Body of pancreas (tissue), 4 donors: ENCODE results near the gene ARL6. TPM values are rescaled to one million over a fixed set of nuclear protein-coding genes. Genes with fewer than 3 reads are reported as not detected.

Experiments
- ATAC-seq: fragments of 150-250 bp; one replicate; pipeline ENCODE4 v1.9.1; 2016
- DNase-seq, 4 donors: peaks; one replicate each; pipeline ENCODE4 v3.0.0-alpha.2; 2019
- H3K27ac ChIP-seq, 4 donors: fragments of 200-600 bp; sonication (generic); 1 replicate in 3 of 4; 2 replicates in 1 of 4; pipeline versions ENCODE4 v1.5.1 to v1.6.1; 2016 to 2019; ENCODE audit warnings: mild to moderate bottlenecking in 1 of 4, mixed read lengths in 1 of 4, moderate library complexity in 1 of 4
- H3K27me3 ChIP-seq, 2 donors: fragments of 200-600 bp; sonication (generic); one replicate each; pipeline ENCODE4 v1.6.0; 2016; ENCODE audit warnings: mild to moderate bottlenecking in 1 of 2
- H3K36me3 ChIP-seq, 2 donors: fragments of 200-600 bp; sonication (generic); replicated peaks in 1 of 2; 2 replicates each; pipeline ENCODE4 v1.5.1; 2016; ENCODE audit warnings: low read depth in 2 of 2; ENCODE audit not compliant: insufficient read depth in 1 of 2
- H3K4me1 ChIP-seq: fragments of 200-600 bp; sonication (generic); one replicate; pipeline ENCODE4 v1.6.0; 2016
- H3K4me3 ChIP-seq, 2 donors: fragments of 200-600 bp; sonication (generic); 1 replicate in 1 of 2; 2 replicates in 1 of 2; pipeline ENCODE4 v1.5.1; 2016 to 2019
- H3K9me3 ChIP-seq, 3 donors: fragments of 200-600 bp; sonication (generic); 1 replicate in 2 of 3; 2 replicates in 1 of 3; pipeline ENCODE4 v1.5.1; 2016
- CTCF ChIP-seq, 7 experiments: fragments of 450-650 bp in 4 of 7; fragments of 200-600 bp in 3 of 7; sonication (generic) in 3 of 7; IDR thresholded peaks; one replicate each; pipeline ENCODE4 v1.5.1; 2016 to 2019; ENCODE audit warnings: antibody characterized with exemption in 7 of 7
- POLR2A ChIP-seq, 3 donors: fragments of 450-650 bp; IDR thresholded peaks; one replicate each; pipeline ENCODE4 v1.6.1; 2016; ENCODE audit warnings: antibody characterized with exemption in 3 of 3, mild to moderate bottlenecking in 2 of 3
- whole genome bisulfite sequencing, 2 donors: methylation state at CpG; one replicate each; pipeline ENCODE4 v1.1.5; 2017; 5-methylcytosine and 5-hydroxymethylcytosine counted together
- intact Hi-C: fragments of 100-400 bp; cut with DNase I; formaldehyde crosslinking; loops from one replicate; pipeline ENCODE4 v1.15.1; 2023
- total RNA-seq, 2 donors: library from RNA; depleted of rRNA; stranded (reverse); fragments of >200 nt; gene quantifications; one replicate each; pipeline ENCODE4 v1.1.0, GENCODE V29; 2016

ARL6 gene
- total RNA-seq, 2 donors from 2014 or later, result 4.3 to 11.4 TPM

DNA sequence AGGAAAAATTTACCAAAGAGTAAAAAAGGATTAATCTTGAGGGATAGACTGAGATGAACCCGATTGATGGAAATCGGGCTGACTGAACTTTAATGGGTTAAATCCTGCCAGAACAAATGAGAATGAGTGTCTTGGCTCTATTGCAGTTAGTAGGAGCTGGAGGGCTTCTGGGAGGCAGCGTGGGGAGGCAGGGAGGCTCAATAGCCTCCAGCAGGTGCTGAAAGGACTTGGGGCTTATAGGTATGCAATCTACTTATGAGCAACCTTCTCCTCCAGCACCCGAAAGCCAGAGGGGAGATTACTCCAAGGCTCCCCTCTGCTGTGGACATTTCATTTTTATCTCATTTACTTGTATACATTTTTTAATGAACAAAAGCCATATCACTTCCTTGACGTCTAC is 56.2 kb downstream of the ARL6 start:
- intact Hi-C loops, result no loop called here
- Histone ChIP-seq H3K36me3 (no peaks in the 10 kb centered on the region), H3K9me3 (no peaks in the 10 kb centered on the region), H3K4me1 (peaks cover 18% of the 10 kb centered on the region), H3K27me3 (no peaks in the 10 kb centered on the region), H3K27ac (peak overlapping the region in 3 of 4 donors; percentile 79 to 91 (median 81)), H3K4me3 (no peak overlapping the region)
- DNase-seq (no peak), ATAC-seq (no peak)
- TF ChIP-seq POLR2A (IDR thresholded peaks at IDR 0.05) (no peak), CTCF (IDR thresholded peaks at IDR 0.05) (no peak)
- WGBS, 2 donors, result 66 to 74% methylated on average over 5 of the region's 5 CpGs

- Histone ChIP-seq H3K27me3 (no peaks in the 10 kb centered on the region), H3K36me3 (no peaks in the 10 kb centered on the region), H3K27ac (peak overlapping the region; percentile 12 to 91 (median 80)), H3K4me3 (peak overlapping the region; percentile 64 to 90), H3K4me1 (peaks cover 18% of the 10 kb centered on the region), H3K9me3 (no peaks in the 10 kb centered on the region)
- intact Hi-C loops, result no loop called here
- WGBS, 2 donors, result 0% methylated on average over 23 of the region's 23 CpGs
- DNase-seq, result peak; percentile 41 to 62 (median 50)
- peak; percentile 23 for ATAC-seq
- TF ChIP-seq POLR2A (IDR thresholded peaks at IDR 0.05) (no peak), CTCF (IDR thresholded peaks at IDR 0.05) (peak in 2 of 7 experiments; percentile 3 to 10)
These were observed 56.8 kb downstream of the ARL6 start for GRCh38 chr3:97821287-97821773.

GRCh38 chr3:97821774-97822358 is 57.3 kb downstream of the ARL6 start, which contains the start of gene CRYBG3:
Gene CRYBG3 (plus strand): TSS chr3:97822011. CDS start chr3:97822207, 196 bp downstream.
- Histone ChIP-seq H3K9me3 (no peaks in the 10 kb centered on the region), H3K4me3 (peak within 1 kb of the TSS; percentile 64 to 90), H3K36me3 (no peaks in the 10 kb centered on the region), H3K27ac (peak within 1 kb of the TSS; percentile 63 to 91 (median 80)), H3K27me3 (no peaks in the 10 kb centered on the region), H3K4me1 (peaks cover 18% of the 10 kb centered on the region)
- 0% methylated on average over 15 to 65 of the region's 66 CpGs for WGBS, 2 donors
- TF ChIP-seq POLR2A (IDR thresholded peaks at IDR 0.05) (peak; percentile 79 to 86 (median 84)), CTCF (IDR thresholded peaks at IDR 0.05) (peak in 4 of 7 experiments; percentile 8 to 29 (median 27))
- ATAC-seq (peak; percentile 95), DNase-seq (peak; percentile 80 to 86 (median 81))
- intact Hi-C loops, result no loop called here

DNA sequence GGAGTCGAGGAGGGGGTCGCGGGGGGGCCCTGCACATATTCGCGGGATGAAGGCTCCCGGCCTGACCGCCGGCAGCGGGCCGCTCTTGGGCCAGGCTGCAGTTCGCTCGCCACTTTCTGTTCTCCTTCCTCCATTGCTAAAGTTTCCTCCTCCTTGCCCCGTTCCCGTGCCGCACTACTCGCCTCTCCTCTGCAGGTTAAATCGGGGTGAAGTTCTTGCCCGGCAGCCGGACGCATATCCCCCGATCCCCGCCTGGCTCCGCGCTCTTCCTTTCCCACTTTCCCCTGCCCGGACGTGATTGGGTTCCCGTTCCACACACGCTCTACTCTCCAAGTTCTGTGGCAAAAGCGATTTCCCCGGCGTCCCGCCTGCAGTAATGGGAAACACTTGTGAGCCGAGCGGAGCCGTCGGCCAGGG is 57.8 kb downstream of the ARL6 start:
- no peaks in the 10 kb centered on the region for H3K9me3 ChIP-seq
- 0 to 1% methylated on average over 25 to 33 of the region's 36 CpGs for WGBS, 2 donors
- H3K4me3 ChIP-seq, result peak overlapping the region; percentile 64 to 90
- peaks cover 18% of the 10 kb centered on the region for H3K4me1 ChIP-seq
- H3K36me3 ChIP-seq, result no peaks in the 10 kb centered on the region
- TF ChIP-seq CTCF (IDR thresholded peaks at IDR 0.05) (no peak), POLR2A (IDR thresholded peaks at IDR 0.05) (no peak)
- peak; percentile 30 for ATAC-seq
- H3K27ac ChIP-seq, result peak overlapping the region; percentile 63 to 91 (median 80)
- intact Hi-C loops, result no loop called here
- peak; percentile 43 to 61 (median 47) for DNase-seq
- no peaks in the 10 kb centered on the region for H3K27me3 ChIP-seq
